HG03565 (cell line): ENCODE measurements around the gene ERCC3.
"Not testable (repeated sequence)": the region's sequence is repeated elsewhere in the genome, so short reads cannot be mapped to it uniquely, and the experiment has no call there.

ENCODE experiments used
- ATAC-seq: cut with Tn5 transposase; IDR thresholded peaks from one replicate; pipeline ENCODE4 v1.9.1; 2021; ENCODE audit warnings: mild to moderate bottlenecking, moderate library complexity; ENCODE audit not compliant: unreplicated experiment

The ERCC3 gene

DNA sequence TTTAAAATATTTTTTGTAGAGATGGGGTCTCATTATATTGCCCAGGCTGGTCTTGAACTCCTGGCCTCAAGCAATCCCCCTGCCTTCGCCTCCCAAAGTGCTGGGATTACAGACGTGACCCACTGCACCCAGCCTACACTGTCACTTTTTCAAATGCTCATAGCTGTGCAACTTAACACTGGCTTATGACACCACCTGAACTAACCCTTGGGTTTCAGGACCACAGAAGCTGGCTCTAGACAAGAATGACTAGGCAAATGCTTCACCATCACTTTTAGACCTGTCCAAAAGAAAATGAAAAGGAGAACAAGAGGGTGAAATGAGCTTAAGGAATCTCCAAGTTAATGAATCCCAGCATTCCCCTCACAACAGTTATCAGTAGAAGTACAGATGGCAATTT is 13.3 kb downstream of the ERCC3 start:
- ATAC-seq, result no peak

GRCh38 chr2:127279781-127280180 is 14.2 kb downstream of the ERCC3 start:
- ATAC-seq, result no peak

- no peak for ATAC-seq
Measured at GRCh38 chr2:127278959-127279358, 15.0 kb downstream of the ERCC3 start.

DNA sequence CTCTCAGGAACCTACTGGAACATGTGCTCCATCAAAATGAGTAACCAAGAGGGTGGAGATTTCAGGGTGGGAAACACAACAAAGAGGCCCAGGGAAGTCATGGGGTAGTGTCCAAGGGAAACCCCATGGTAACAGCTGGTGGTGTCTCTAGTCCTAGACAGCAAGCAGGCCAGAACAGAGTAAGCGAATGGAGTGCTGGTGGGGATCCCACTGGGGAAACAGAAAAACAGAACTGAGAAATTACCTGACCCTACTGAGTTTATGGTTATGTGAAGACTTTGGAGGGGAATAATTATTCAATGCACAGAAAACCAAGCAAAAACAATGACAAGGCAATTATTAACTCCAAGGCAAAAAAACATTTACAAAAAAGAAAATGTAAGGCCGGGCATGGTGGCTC is 16.9 kb downstream of the ERCC3 start:
- ATAC-seq, result peak; percentile 70

DNA sequence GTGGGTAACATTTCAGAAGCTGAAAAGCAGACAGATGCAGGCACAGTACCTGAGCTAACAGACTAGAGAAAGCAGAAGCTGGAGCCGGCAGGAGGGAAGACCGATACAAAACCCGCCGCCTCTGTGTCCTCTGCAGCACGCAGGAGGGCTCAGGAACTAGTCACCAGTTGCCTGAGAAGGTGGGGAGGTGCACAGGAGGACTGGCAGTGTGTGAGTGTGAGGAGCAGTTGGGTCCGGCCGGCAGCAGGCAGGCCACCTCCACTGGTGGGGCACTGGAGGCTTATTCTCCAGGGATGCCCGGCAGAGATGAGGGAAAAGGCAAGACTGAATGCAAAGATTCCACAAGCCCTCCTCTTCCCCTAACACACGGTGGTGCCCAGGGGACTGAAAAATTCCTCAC is 18.2 kb downstream of the ERCC3 start:
- ATAC-seq, result no peak

DNA sequence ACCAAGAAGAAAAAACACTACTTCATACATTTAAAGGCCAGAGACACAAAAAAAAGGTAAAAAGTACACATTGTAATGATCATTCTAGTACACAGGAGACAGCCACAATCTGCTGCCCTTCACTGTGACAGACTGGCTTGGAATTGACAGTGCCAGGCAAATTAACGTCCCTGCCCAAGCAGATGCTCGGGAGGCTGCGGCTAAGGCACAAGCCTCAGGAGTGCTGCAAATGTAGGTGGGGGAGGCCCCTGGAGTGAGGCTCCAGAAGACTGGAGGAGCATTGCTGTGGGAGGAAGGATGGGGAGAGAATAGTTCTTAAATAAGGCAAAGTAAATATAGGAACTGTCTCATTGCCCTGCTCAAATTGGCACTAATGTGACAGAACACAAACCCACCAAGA is 18.6 kb downstream of the ERCC3 start:
- no peak for ATAC-seq

DNA sequence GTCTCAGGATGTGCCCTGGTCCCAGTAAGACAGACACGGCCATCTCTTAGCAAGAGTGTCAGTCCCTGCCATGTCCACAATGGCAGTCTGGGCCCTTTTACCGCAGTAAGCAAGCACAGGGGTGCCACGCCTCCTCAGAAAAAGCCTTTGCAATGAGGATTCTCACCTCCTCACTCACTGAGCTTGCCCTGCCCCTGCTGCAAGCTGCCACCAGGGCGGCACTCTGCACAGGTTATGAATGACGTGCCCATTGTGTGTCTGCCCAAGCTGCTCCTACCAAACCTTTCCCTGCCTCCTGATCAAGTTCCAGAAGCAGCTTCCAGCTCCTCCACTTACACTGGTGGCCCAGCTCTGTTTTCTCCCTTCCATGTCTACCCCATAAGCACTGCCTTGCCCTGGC is 23.3 kb downstream of the ERCC3 start:
- ATAC-seq, result no peak

DNA sequence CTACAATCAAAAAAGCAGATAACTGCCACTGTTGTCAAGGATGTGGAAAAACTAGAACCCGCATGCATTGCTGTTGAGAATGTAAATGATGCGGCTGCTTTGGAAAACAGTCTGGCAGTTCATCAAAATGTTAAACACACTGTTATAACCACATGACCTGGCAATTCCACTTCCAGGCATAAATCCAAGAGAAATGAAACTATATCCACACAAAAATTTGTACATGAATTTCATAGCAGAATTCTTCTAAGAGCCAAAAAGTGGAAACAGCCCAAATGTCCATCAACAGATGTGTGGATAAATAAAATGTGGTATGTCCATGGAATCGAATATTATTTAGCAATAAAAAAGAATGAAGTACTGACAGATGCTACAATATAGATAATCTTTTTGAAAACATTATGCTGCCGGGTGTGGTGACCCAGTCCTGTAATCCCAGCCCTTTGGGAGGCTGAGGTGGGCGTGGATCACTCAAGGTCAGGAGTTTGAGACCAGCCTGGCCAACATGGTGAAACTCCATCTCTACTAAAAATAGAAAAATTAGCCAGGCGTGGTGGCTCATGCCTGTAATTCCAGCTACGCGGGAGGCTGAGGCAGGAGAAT is 32.0 kb downstream of the ERCC3 start:
- no peak for ATAC-seq

DNA sequence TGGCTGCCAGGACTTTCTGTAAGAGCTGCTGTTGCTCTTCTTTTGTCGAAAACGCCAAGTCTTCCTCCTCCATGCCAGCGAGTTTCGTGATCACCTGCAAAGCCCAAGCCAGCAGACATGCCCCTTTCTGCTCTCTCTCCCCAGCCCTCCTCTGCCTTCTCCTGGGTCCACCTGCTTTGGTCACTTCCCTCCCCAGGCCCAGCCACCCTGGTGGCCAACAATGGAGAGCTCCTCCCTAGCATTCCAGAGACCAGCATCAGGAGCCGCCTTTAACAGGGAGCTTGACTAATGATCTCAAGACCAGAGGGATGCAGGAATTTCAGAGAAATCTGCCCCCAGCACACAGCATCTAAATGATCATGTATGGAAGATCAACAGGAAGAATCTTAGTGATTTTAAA is 34.6 kb downstream of the ERCC3 start:
- no peak for ATAC-seq

DNA sequence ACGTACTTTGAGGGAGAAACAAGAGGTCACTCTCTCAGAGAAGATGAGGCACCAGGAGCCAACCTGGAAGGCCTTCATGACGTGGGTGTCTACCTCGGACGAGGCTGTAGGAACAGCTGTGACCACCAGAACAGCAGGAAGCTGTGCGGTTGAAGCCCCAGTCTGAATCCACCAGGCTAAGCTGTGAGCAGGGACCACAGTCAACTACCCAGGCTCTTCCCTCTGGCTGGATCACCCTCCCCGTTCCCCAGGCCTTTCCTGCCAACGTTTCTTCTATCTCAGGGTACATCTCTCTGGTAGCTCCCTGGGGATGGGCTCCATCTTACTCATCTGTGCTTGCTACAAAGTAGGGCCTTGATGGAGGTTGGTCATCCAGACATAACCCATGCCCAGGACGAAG is 37.1 kb downstream of the ERCC3 start:
- no peak for ATAC-seq

DNA sequence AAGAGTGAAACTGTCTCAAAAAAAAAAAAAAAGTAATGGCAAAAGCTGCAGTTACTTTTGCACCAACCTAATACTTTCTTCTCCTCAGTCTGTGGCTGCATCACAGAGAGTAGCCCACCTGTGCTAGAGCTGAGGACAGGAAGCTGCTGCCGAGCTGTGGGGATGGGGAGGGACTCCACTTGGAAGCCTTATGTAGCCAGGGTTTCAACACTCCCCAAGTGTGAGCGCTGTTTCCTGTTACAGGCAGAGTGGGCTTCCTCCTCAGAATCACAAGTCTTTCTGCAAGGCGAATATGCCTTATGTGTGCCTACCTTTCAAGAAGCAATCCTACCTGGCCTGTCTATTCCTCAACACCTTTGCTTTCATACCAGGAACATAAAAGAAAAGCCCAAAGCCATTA is 37.6 kb downstream of the ERCC3 start:
- ATAC-seq, result no peak

GRCh38 chr2:127255721-127256120 is 38.2 kb downstream of the ERCC3 start:
- ATAC-seq, result no peak

DNA sequence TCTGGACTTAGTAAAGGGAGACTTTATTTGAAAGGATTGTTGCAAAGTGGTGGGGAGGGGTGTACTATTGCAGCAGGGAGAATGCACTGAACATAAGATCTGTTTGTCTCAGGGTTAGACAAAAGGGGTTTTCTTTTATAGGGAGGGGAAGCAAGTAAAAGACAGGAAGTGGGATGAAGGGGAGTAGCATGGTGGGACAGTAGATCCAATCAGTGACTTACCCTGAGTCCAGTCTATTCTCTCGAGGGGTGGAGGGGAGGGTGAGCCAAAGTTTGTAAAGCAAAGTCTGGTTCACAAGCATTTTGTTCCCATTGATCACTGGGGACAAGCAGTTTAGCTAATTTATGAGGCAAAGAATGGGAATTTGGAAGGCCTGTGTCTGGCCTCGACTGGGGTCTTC is 38.8 kb downstream of the ERCC3 start:
- ATAC-seq, result no peak

DNA sequence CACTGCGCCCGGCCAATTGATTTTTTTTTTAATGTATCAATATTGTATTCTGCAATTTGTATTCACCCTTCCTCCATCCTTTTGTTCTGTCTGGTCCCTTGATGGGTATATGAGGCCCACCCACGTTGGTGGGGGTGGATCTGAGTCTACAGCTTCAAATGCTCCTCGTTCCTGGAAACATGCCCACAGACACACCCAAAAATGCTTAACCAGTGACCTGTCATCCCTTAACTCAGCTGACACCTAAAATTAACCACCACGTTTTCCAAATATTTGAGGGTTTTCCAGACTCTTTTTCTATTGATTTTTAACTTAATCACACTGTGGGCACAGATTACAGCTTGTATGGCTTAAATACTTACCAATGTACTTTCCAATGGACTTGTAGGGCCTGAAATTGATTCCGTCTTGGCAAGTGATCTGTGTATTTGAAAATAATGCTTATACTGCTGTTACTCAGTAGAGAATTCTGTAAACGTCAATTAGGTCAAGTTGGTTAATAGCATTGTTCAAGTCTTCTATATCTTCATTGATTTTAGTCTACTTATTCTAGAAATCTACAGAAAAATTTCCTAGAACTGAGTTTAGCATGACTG is 39.5 kb downstream of the ERCC3 start:
- no peak for ATAC-seq

DNA sequence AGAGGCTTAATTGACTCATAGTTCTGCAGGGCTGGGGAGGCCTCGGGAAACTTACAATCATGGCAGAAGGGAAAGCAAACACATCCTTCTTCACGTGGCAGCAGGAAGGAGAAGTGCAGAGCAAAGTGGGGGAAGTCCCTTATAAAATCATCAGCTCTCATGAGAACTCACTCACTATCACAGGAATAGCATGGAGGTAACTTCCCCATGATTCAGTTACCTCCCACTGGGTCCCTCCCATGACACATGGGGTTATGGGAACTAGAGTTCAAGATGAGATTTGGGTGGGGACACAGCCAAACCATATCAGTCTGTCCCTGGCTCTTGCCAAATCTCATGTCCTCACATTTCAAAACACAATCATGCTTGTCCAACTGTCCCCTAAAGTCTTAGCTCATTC is 52.8 kb downstream of the ERCC3 start:
- not testable (repeated sequence) for ATAC-seq

DNA sequence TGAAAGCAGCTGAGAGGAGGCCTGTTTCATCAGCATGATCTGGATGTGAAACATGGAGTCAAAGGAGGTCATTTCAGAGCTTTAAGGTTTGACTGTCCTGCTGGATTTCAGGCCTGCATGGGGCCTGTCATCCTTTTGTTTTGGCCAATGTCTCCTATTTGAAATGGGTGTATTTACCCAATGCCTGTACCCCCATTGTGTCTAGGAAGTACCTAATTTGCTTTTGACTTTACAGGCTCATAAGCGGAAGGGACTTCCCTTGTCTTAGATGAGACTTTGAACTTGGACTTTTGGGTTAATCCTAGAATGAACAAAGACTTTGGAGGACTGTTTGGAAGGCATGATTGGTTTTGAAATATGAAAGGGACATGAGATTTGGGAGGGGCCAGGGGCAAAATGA is 54.5 kb downstream of the ERCC3 start:
- ATAC-seq, result no peak

DNA sequence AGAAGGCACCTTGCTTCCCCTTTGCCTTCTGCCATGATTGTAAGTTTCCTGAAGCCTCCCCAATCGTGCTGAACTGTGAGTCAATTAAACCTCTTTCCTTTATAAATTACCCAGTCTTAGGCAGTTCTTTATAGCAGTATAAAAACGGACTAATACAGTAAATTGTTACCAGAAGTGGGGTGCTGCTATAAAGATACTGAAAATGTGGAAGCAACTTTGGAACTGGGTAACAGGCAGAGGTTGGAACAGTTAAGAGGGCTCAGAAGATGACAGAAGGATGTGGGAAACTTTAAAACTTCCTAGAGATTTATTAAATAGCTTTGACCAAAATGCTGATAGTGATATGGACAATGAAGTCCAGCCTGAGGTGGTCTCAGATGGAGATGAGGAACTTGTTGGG is 56.2 kb downstream of the ERCC3 start:
- ATAC-seq, result not testable (repeated sequence)

- no peak for ATAC-seq
Measured at GRCh38 chr2:127235082-127235702, 58.8 kb downstream of the ERCC3 start.

DNA sequence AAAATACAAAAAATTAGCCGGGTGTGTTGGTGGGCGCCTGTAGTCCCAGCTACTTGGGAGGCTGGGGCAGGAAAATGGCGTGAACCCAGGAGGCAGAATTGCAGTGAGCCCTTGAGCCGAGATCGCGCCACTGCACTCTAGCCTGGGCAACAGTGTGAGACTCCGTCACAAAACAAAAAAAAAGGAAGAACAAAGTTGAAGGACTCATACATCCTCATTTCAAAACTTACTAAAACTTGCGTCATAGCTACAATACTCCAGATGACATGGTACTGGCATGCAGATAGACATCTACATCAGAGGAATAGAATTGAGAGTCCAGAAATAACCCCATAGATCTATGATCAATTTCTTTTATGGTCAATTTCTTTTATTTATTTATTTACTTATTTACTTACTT is 60.2 kb downstream of the ERCC3 start:
- no peak for ATAC-seq

DNA sequence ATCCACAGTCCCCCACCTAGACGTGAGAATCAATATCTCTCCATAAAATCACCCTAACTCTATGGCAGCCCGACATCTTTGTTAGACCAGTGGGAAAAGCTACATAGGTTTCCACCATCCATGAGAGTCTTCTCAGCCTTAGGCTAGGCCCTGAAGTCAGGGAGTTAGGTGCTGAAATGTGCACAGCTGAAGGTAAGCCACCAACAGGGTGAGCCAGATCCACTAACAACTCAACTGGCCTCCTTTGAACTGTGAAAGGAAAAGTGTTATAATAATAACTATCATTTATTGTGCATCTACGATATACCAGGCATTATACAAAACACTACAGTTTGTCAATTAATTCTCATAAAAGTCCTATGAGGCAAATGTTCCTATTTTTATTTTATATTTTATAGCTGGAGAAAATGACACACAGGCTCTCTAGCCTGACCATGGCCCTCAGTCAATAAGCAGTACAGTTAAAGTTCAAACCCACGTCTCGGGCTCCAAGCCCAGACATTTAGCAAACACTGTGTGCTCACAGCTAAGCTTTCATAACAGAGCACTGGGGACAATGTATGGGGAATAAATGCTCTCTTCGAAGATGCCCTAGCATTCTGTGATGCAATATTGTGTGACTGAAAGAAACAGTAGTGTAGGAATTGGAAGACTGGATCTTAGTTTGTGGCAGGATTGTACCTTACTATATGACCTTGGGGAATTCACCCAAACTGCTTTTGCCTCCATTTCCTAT is 62.6 kb downstream of the ERCC3 start:
- ATAC-seq, result no peak

- ATAC-seq, result no peak
Measured at GRCh38 chr2:127229555-127229954, 64.4 kb downstream of the ERCC3 start.

DNA sequence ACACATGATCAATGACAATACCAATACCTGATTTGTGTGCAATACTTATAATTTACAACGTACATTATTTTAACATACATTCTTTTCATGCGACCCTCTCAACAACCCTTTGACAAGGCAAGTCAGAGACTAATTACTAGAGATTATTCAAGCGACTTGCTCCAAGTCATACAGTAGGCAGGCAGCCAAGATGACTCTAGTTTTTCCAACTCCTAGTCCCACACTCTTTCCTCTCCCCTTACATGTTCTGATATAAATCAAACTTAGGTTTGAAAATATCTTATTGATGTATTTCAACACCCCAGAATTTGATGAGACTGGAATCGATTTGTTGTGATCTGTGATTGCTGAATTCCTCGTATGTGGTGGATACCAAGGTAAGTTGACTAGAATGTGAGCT is 65.8 kb downstream of the ERCC3 start:
- no peak for ATAC-seq
